ENCODE results near the gene BCHE.

DNA sequence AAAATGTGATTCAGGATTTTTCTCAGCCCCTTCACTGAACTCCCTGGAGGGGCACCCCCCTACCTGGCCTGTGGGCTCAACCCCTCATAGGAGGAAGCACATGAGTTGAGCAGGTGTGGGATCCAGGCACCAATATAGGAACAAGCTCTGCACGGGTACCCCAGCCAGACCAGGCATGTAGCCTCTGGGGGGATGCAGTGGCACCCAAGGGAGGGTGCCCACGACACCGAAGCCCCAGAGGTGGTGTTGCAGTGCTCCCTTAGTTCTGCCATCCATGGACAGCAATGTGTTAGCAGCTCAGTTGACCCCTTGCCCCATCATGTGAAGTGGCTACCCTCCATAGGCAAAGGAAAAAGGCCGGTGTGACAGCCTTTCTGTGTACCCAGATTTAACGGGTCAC is 30.9 kb upstream of the BCHE start:
- TF ChIP-seq, protein P1, sequence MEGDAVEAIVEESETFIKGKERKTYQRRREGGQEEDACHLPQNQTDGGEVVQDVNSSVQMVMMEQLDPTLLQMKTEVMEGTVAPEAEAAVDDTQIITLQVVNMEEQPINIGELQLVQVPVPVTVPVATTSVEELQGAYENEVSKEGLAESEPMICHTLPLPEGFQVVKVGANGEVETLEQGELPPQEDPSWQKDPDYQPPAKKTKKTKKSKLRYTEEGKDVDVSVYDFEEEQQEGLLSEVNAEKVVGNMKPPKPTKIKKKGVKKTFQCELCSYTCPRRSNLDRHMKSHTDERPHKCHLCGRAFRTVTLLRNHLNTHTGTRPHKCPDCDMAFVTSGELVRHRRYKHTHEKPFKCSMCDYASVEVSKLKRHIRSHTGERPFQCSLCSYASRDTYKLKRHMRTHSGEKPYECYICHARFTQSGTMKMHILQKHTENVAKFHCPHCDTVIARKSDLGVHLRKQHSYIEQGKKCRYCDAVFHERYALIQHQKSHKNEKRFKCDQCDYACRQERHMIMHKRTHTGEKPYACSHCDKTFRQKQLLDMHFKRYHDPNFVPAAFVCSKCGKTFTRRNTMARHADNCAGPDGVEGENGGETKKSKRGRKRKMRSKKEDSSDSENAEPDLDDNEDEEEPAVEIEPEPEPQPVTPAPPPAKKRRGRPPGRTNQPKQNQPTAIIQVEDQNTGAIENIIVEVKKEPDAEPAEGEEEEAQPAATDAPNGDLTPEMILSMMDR (IDR thresholded peaks at IDR 0.05), result no peak
- TF ChIP-seq FOXJ3 (CRISPR knock-in tag; IDR thresholded peaks at IDR 0.05; ENCODE audit: borderline replicate concordance), result no peak
- TF ChIP-seq, protein P2, sequence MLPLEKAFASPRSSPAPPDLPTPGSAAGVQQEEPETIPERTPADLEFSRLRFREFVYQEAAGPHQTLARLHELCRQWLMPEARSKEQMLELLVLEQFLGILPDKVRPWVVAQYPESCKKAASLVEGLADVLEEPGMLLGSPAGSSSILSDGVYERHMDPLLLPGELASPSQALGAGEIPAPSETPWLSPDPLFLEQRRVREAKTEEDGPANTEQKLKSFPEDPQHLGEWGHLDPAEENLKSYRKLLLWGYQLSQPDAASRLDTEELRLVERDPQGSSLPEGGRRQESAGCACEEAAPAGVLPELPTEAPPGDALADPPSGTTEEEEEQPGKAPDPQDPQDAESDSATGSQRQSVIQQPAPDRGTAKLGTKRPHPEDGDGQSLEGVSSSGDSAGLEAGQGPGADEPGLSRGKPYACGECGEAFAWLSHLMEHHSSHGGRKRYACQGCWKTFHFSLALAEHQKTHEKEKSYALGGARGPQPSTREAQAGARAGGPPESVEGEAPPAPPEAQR (CRISPR knock-in tag; IDR thresholded peaks at IDR 0.05), result no peak
- no peak for TF ChIP-seq ESRRA (CRISPR knock-in tag; IDR thresholded peaks at IDR 0.05; ENCODE audit: borderline replicate concordance)
- no peak for TF ChIP-seq GTF2I (CRISPR knock-in tag; conservative IDR thresholded peaks at IDR 0.05)
- no peak for TF ChIP-seq ZNF232 (CRISPR knock-in tag; IDR thresholded peaks at IDR 0.05)
- no peak for TF ChIP-seq NFYB (CRISPR knock-in tag; conservative IDR thresholded peaks at IDR 0.05; ENCODE audit: low read depth)
- no peak for TF ChIP-seq IRF2 (CRISPR knock-in tag; IDR thresholded peaks at IDR 0.05; ENCODE audit: borderline replicate concordance, low read depth)
- no peak for TF ChIP-seq ATF1 (CRISPR knock-in tag; IDR thresholded peaks at IDR 0.05)
